ENCODE results near the gene EHD4.

Gene EHD4

DNA sequence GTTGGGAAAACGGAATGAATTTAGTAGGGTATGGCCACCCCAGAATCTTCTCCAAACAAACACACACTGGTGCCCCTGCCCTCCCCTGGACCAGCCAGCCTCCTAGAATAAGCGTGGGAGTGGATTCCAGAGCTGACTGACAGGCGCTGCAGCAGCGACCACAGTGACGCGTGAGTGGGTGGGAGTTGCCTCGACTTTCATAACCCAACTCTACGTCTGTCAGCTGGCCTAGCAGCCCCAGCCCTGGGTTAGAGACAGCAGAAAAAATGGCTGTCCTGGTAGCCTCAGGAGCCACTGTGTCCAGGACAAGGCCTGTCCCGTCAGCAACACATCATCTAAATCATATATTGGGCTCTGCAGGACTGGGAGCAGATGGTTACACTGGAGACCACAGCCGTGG, 123.7 kb downstream of the EHD4 start:
- Histone ChIP-seq H3K4me1 (ENCODE audit: control insufficient read depth, insufficient read depth, low read length) (no peaks in the 10 kb centered on the region), H3K4me3 (ENCODE audit: low read length) (no peak overlapping the region), H3K9ac (ENCODE audit: low read length) (no peak overlapping the region), H3K9me3 (ENCODE audit: control insufficient read depth, low read length) (no peaks in the 10 kb centered on the region), H3K36me3 (ENCODE audit: control insufficient read depth, insufficient read depth, low read length, severe bottlenecking) (peaks cover 26% of the 10 kb centered on the region), H3K27me3 (replicated peaks; ENCODE audit: control insufficient read depth, insufficient read depth, low read length) (peaks cover 28% of the 10 kb centered on the region)
- DNase-seq (ENCODE audit: low read depth): no peak

- no peaks in the 10 kb centered on the region for H3K9me3 ChIP-seq (ENCODE audit: control insufficient read depth, low read length)
These were observed 124.4 kb downstream of the EHD4 start for GRCh38 chr15:41847981-41848380.

GRCh38 chr15:41847206-41847605, 125.2 kb downstream of the EHD4 start:
- peaks cover 31% of the 10 kb centered on the region for H3K36me3 ChIP-seq (ENCODE audit: control insufficient read depth, insufficient read depth, low read length, severe bottlenecking)
- DNase-seq (ENCODE audit: low read depth): no peak
- peaks cover 18% of the 10 kb centered on the region for H3K27me3 ChIP-seq (replicated peaks; ENCODE audit: control insufficient read depth, insufficient read depth, low read length)
- H3K9me3 ChIP-seq (ENCODE audit: control insufficient read depth, low read length): no peaks in the 10 kb centered on the region
- no peaks in the 10 kb centered on the region for H3K4me1 ChIP-seq (ENCODE audit: control insufficient read depth, insufficient read depth, low read length)
- H3K4me3 ChIP-seq (ENCODE audit: low read length): no peak overlapping the region
- no peak overlapping the region for H3K9ac ChIP-seq (ENCODE audit: low read length)

More at GRCh38 chr15:41847981-41848380, 124.4 kb downstream of the EHD4 start:
- Histone ChIP-seq H3K27me3 (replicated peaks; ENCODE audit: control insufficient read depth, insufficient read depth, low read length) (peaks cover 26% of the 10 kb centered on the region), H3K36me3 (ENCODE audit: control insufficient read depth, insufficient read depth, low read length, severe bottlenecking) (peaks cover 31% of the 10 kb centered on the region), H3K4me1 (ENCODE audit: control insufficient read depth, insufficient read depth, low read length) (no peaks in the 10 kb centered on the region), H3K4me3 (ENCODE audit: low read length) (no peak overlapping the region), H3K9ac (ENCODE audit: low read length) (no peak overlapping the region)
- DNase-seq (ENCODE audit: low read depth): no peak
